ENCODE data around the gene RUSC2.

RUSC2 gene, protein sequence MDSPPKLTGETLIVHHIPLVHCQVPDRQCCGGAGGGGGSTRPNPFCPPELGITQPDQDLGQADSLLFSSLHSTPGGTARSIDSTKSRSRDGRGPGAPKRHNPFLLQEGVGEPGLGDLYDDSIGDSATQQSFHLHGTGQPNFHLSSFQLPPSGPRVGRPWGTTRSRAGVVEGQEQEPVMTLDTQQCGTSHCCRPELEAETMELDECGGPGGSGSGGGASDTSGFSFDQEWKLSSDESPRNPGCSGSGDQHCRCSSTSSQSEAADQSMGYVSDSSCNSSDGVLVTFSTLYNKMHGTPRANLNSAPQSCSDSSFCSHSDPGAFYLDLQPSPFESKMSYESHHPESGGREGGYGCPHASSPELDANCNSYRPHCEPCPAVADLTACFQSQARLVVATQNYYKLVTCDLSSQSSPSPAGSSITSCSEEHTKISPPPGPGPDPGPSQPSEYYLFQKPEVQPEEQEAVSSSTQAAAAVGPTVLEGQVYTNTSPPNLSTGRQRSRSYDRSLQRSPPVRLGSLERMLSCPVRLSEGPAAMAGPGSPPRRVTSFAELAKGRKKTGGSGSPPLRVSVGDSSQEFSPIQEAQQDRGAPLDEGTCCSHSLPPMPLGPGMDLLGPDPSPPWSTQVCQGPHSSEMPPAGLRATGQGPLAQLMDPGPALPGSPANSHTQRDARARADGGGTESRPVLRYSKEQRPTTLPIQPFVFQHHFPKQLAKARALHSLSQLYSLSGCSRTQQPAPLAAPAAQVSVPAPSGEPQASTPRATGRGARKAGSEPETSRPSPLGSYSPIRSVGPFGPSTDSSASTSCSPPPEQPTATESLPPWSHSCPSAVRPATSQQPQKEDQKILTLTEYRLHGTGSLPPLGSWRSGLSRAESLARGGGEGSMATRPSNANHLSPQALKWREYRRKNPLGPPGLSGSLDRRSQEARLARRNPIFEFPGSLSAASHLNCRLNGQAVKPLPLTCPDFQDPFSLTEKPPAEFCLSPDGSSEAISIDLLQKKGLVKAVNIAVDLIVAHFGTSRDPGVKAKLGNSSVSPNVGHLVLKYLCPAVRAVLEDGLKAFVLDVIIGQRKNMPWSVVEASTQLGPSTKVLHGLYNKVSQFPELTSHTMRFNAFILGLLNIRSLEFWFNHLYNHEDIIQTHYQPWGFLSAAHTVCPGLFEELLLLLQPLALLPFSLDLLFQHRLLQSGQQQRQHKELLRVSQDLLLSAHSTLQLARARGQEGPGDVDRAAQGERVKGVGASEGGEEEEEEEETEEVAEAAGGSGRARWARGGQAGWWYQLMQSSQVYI (N-terminal part only)

DNA sequence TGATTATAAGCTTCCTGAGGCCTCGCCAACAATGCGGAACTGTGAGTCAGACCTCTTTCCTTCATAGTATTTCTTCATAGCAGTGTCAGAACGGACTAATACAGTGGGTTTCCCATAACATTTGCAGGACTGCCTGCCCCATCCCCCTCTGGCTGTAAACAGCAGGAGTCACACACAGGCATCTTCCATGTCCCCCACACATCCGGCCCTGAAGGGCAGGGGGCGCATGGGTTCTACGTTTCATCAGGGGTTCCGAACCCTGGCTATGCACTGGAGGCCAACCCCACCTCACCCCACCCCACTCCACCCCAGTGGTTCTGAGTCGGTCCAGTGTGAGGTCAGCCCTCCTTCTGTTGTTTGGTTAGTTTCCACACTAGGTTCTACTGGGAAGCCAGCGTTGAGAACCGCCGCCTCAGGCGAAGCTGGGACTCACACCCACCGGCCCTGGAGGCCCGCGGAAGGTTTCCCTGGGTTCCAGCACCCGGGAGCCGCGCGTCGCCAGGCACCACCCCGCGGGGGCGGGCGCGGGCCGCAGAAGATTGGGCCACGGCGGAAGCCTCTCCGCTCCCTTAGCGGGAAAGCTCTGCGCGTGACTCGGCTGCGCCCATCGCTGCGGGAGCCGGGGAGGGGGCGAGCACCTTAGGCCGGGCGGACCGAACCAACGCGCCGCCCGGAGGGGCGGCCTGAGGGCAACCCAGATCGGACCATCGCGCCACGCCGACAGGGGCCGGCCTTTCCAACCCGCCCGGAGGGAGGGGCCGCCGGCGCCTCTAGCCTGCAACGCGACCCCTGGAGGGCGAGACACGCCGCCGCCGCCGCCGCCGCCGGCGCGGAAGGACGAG, at the start of gene RUSC2:
Gene RUSC2, plus strand, starts transcription at position 799 of the 842 bp plus-strand sequence. CDS start 56,411 bp downstream, outside the sequence.
- peak in 50 of 51 donors; percentile 59 to 91 (median 80) for DNase-seq

DNA sequence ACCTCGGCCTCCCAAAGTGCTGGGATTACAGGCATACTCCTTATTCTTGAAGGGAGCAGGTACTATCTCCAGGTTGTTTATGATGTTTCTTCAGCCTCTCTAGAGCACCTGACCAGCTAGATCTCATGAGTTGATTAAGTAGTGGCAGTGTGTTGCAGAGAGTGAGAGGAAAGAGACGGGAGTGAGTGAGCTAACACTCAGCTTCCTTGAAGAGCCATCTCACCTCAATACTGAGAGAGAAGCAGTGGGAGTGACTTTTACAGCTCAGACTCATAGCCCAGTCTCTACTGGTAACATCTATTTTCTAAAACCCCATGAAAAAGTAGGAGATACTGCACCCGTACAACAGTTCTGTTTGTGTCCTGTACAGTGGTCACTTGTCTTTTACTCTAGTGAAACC, 43.9 kb upstream of the RUSC2 start:
- DNase-seq: no peak

DNA sequence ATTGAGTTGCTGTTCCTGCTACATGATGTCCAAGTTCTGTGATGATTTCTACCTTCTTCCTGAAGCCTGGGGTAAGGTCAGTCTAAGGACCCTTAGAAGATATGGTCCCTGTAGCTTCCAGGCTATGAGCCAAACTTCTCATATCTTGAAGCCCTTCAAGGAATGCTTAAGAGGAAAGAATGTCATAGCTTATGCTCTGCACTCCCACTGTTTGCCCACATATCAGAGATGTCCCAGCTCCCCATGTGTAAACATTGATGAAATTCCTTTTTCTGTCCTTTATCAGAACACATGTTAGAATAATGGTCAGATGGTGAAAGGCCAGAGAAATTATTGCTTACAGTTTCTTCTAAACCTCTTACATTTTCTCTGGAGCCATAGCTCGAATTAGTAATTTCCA, 41.4 kb upstream of the RUSC2 start:
- no peak for DNase-seq

DNA sequence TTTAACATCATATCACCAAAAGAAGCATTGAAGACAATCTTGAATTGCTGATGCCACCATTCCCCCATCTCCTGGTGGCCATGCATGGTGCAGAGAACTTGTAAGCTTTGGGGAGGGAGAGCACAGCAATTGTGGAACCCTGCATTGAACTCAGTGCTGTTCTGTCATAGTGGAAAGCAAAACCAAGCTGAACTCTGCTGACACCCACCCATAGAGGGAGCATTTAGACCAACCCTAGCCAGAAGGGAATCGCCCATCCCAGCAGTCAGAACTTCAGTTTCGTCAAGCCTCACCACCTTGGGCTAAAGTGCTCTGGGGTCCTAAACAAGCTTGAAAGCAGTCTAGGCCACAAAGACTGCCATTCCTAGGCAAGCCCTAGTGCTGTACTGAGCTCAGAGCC, 37.4 kb upstream of the RUSC2 start:
- DNase-seq: no peak

DNA sequence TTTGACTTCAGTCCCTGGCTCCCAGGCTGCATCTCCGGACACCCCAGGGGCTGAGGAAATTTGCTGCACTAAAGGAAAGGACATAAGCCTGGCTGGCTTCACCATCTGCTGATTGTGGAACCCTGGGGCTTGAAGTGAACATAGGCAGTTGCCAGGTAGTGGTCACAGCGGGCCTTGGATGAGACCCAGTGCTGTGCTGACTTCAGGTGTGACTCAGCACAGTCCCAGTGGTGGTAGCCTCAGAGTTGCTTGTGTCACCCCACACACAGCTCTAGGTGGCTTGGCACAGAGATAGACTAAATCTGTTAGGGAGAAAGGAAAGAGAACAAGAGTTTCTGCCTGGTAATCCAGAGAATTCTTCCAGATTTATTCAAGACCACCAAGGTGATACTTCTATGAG, 36.1 kb upstream of the RUSC2 start:
- no peak for DNase-seq

DNA sequence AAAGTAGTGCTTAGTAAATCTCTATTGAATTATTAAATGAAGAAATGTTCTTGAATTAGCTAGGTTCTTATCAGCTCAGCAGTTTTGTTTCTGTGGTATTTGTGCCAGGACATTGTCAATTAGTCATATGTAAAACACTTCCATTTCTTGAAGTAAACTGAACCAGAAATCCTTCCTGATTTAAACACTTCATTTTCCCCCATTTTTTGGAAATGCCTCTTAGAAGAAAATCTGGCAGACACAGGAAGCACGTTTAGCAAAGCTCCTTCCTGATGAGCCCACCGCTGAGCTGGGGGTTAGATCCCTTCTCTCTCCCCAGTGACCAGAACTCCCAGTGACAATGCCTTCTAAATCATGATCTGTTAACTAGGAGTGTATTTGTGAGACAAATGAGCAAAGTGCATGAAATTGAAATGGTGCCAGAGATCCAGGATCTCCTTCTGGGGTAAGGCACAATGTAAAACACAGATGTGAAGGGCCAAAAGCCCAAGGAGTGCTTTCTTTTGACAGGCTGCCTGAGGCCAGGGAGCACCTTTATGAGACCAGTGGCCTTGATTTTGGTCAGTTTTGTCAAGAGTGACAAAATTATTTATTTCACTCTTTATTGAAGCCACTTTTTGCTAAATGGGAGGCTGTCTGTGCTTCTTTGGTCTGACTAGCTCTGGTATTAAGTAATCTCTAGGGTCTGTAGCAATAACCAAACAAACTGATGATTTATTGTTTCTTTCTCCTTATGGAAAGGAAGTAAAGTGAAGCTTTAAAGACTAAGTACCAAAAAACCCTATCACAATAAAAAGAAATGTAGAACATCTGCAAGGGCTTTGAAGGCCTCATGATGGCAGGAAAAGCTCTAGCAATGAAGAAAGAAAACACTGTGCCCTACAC, 25.5 kb upstream of the RUSC2 start:
- DNase-seq: no peak

DNA sequence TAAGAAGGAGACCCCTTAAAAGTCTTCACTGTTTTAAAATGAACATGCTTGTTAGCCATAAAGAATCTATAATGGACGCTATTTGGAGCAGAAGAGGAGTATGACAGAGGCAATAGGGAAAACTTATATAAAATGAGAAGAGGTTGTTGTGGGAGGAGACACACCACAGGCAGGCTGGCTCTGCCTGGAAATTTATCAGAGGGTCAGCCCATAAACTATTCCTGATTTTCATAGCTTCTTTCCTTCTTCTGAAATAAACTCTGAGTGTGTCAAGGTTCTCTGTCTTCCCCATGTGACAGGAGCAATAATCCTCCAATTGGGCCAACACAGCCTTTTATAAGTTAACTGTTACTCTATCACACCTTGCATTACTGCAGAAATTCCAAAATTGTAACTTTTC, 19.6 kb upstream of the RUSC2 start:
- no peak for DNase-seq

DNA sequence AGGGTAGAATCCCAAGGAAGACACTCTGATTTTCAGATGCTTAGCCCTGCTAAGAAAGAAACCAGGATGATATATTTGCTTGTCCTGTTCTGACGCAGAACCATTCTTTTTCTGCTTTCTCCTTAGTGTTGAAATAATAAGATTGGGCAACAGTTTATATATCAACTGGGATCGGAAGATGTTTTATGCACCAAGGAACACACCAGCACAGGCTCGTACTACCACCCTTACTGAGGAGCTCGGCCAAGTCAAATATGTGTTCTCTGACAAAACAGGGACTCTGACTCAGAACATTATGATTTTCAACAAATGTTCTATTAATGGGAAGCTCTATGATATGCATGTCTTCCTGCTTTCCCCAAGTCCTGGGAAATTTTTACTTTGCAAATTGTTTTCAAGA, 19.0 kb upstream of the RUSC2 start:
- no peak for DNase-seq

DNA sequence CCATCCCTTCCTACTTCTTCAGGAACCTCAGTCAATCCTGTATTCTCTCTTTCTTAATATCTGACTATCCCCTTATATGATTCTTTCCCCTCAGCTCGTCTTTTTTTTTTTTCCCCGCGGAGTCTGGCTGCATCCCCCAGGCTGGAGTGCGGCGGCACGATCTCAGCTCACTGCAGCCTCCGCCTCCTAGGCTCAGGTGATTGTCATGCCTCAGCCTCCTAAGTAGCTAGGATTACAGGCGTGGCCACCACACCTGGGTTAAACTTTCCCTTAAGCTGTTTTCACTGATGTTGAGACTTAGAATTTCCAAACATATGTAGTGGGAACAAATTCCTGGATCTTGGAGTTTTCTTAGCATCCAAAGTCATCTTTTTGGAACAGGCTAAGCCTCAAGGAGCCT, 13.3 kb upstream of the RUSC2 start:
- DNase-seq: no peak

DNA sequence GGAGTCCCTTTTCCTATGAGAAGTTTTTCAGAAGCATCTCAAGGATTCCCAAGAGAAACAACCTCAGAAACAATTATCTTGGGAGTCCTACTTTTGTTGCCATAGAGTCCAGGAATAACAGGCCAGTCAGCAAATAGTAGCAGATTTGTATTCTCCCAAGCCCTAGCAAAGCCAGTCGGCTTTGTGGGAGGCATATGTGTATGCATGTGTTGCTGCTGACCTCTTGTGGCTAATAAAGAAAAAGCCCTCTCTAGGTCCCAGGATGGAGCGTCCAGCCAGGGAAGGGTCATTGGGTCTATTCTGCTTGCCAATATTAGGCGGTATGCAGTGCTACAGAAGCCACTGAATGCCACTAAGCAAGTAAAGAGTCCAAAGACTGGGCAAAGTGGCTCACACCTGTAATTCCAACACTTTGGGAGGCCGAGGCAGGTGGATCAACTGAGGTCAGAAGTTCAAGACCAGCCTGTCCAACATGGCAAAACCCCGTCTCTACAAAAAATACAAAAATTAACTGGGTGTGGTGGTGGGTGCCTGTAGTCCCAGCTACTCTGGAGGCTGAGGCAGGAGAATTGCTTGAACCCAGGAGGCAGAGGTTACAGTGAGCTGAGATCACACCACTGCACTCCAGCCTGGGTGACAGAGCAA, 12.6 kb upstream of the RUSC2 start:
- DNase-seq: peak in 33 of 51 donors; percentile 2 to 75 (median 30)

DNA sequence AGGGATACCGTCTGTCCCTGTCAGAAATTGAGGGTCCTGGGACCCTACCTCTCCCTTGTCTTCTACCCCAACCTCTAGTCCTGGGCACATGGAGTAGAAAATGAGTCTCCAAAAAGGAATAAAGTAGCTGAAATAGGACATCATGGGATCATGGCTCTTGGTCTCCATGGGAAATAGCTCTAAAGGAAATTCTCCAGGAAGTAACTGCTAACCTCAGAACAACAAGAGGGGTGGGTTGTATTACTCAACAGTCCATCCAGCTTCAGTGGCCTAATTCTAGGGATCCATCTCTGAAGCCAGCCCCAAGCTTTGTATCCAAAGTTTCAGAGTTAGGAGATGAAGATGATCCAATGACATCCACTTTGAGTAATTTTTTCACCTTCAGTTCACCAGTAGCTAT, 11.0 kb upstream of the RUSC2 start:
- DNase-seq: no peak

DNA sequence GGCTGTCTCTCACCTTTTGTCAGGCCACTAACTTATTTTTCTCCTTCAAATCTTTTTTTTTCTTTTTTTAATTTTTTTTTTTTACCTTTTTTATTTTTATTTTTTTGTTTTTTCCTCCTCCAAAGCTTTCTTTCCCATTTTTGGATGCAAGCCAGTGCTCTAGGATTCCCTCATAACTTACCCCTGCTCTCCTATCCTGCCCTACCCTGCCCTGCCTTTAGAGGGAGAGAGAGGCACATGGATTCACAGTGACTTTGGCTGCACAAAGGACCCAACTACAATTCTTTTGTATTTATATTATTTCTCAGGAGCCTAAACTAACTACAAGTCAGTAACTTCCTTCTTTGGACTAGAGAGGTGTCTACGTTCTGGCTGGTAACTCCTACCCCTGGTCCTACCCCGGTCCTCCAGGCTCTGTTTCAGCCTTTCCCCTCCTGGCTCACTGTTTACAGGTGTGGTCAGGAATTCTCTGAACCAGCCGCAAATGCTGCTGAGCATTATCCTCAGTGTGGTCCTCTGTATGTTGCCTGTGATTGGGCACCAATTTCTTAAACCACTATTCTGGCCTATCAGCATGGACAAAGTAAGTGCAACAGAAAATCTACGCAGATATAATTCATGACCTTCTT, 8.4 kb upstream of the RUSC2 start:
- peak in 6 of 51 donors; percentile 2 to 32 (median 4) for DNase-seq

DNA sequence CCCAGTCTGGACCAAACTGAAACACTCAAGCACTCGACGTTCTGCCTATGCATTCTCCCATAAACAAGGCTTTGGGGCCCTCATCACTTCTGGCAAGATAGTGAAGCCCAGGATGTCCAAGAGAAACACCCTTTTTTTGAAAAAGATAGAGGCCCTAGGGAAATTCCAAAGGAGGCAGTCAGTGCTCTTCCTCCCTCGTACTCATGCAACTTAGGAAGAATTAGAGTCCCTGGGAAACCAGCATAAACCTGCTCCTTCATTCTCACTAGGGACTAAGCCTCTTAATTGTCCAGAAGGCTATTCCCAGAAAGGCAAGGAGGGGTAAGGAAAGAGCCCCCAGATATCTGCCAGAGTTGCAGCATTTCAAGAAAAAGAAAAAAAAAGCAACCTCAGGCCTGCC, 7.8 kb upstream of the RUSC2 start:
- no peak for DNase-seq

DNA sequence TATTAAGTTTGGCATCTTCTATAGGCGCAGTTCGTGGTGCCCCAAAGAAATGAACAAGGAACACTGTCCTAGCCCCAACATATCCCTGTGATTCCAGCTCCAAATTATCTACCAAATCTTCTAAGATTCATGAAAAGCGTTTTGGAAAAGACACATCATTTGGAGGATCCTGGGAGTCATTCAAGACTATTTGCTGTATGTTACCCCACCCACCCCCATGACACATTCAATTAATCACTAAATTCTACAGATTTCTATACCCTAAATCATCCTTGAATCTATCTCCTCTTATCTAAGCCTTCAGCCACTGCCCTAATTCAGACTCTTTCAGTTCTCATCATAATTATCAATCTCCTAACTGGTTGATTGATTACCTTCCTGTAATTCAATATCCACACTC, 5.5 kb upstream of the RUSC2 start:
- no peak for DNase-seq

DNA sequence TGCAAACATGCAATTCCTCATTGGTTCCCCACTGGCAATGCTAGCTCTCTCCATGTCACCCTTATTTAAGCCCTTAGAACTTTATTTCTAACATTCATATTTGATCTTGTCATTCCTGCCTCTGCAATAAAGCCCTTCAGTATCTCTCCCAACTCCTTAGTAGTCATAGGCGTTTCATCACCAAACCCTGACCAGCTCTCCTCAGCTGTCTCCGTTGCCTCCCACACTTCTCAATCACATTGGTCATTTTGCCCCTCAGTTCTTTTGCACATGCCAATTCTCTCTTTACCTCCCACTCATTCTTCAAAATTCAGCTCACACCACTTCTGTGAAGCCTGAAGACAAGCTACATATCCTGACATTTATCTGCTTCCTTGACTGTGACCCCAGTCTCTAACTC, 2.8 kb upstream of the RUSC2 start:
- DNase-seq: no peak

DNA sequence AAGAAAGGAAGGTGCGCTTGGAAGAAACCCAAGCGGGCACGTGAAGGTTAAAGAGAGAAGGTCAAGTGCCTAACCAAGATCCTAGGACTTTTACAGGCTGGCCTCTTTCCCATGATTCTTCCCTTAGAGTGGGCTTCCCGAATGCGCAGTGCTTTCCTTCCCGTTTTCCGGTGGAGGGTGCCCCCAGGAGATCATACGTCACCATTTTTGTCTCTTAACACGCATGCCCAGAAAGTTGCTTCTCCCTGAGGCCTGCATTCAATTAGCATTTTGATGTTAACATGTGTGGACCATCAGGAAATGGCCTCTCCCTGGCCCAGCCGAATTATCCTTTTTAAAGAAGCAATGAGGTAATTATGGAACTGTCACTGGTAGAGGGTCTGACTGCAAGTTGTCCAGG, 1.9 kb upstream of the RUSC2 start:
- no peak for DNase-seq

DNA sequence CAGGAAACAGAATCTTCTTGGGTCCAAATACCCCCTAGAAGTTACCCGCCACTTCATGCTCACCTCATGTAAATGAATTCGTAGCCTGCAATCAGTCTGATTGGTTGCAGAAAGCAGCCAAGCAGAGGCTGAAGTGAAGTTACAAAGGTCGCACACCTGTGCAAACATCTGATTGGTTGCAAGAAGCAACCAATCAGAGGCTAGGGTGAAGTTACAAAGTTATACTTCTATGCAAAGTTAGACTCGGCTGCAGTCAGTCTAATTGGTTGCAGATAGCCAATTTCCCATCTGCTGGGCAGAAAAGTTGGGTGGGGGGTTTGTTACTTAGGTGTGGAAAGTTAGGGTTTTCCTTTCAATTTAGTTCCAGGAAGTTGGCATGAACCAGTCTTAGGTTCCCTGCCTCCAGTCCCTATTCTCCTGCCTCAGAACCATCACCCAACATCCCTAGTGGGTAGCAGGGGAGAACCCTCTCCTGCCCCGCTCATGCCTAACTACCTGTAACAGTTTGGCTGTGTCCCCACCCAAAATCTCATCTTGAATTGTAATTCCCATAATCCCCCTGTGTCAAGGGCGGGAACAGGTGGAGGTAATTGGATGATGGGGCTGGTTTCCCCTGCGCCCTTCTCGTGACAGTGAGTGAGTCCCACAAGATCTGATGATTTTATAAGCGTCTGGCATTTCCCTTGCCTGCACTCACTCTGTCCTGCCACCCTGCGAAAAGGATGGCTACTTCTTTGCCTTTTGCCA, 1.2 kb upstream of the RUSC2 start:
- no peak for DNase-seq

Measured in hypothalamus (tissue), 51 donors.